Kidney (tissue), 14 donors: Measurements from ENCODE around the gene PDCD2L. TPM values are rescaled to one million over a fixed set of nuclear protein-coding genes. Genes with fewer than 3 reads are reported as not detected.

ENCODE experiments used
- DNase-seq, 5 donors: peaks; one replicate each; pipeline ENCODE4 v3.0.0-alpha.2; 2013 to 2020
- FAIRE-seq: peaks from 2 replicates; lab custom pipeline; 2012; peaks lifted over from hg19 to GRCh38; lab: Jason Lieb, UNC
- H3K27ac ChIP-seq, 2 donors: one replicate each; pipeline ENCODE4 v1.7.0; 2013; ENCODE audit warnings: low read depth in 2 of 2, low read length in 2 of 2, inconsistent platforms in 1 of 2
- H3K27me3 ChIP-seq: one replicate; pipeline ENCODE4 v1.7.1; 2013; ENCODE audit warnings: low read length, inconsistent platforms; ENCODE audit not compliant: control insufficient read depth, insufficient read depth
- H3K36me3 ChIP-seq, 3 donors: one replicate each; pipeline versions ENCODE4 v1.7.0 to v1.7.1; 2013; ENCODE audit warnings: low read length in 3 of 3, control low read depth in 1 of 3, inconsistent platforms in 1 of 3; ENCODE audit not compliant: insufficient read depth in 3 of 3, control insufficient read depth in 2 of 3
- H3K4me1 ChIP-seq, 3 donors: one replicate each; pipeline versions ENCODE4 v1.7.0 to v1.7.1; 2013; ENCODE audit warnings: low read length in 3 of 3, inconsistent platforms in 1 of 3, low read depth in 1 of 3; ENCODE audit not compliant: control insufficient read depth in 2 of 3, insufficient read depth in 2 of 3
- H3K4me3 ChIP-seq, 3 donors: one replicate each; pipeline versions ENCODE4 v1.7.0 to v1.8.1; 2013; ENCODE audit warnings: low read length in 3 of 3, control low read depth in 1 of 3, inconsistent platforms in 1 of 3
- H3K9ac ChIP-seq, 3 donors: one replicate each; pipeline versions ENCODE4 v1.7.0 to v1.7.1; 2013; ENCODE audit warnings: low read length in 3 of 3, control low read depth in 1 of 3, inconsistent platforms in 1 of 3
- H3K9me3 ChIP-seq, 3 donors: one replicate each; pipeline versions ENCODE4 v1.7.0 to v1.7.1; 2013; ENCODE audit warnings: low read length in 3 of 3, control low read depth in 1 of 3, inconsistent platforms in 1 of 3; ENCODE audit not compliant: control insufficient read depth in 2 of 3, insufficient read depth in 1 of 3
- CTCF ChIP-seq: IDR thresholded peaks from 3 replicates; pipeline ENCODE4 v1.5.1; 2012; ENCODE audit warnings: mild to moderate bottlenecking, moderate library complexity, borderline replicate concordance; ENCODE audit not compliant: insufficient read depth; ENCODE audit errors: extremely low read depth
- intact Hi-C: fragments of 100-400 bp; cut with DNase I; formaldehyde crosslinking; loops from one replicate; pipeline ENCODE4 v1.11.1; 2022
- polyA plus RNA-seq: library from polyadenylated mRNA; stranded (reverse); fragments of 350-450 nt; fragmentation: Illumina TruSeq; extraction: RNeasy Lipid Tissue Mini Kit (QIAGEN cat#74804); gene quantifications from one replicate; pipeline ENCODE4 v1.2.3, GENCODE V29; 2014; ENCODE audit warnings: low read depth, low replicate concordance; ENCODE audit not compliant: insufficient read depth
- total RNA-seq: library from RNA; stranded (reverse); fragmentation: NEBNext Ultra II Directional; extraction: Animal tissue kit (Norgen Biotek cat#: 25700); gene quantifications from one replicate; pipeline ENCODE4 v1.2.1, GENCODE V29; 2021
- donor health status: control.
- donor health status: control.
- donor health status: control.
- donor health status: control.
- donor health status: control.
- donor health status: DM: yes; HTN: yes; CAD: no.
- donor health status: Normal renal cell carcinoma (clear cell type).

The PDCD2L gene
- total and polyA plus RNA-seq, 2 donors from 2014 or later, result 5.5 to 6.7 TPM

GRCh38 chr19:34360354-34360909 is 43.8 kb upstream of the PDCD2L start:
- no peak for FAIRE-seq
- H3K4me1 ChIP-seq, result peaks cover 0 to 9% (median 0%) of the 10 kb centered on the region in 3 donors
- peaks cover 0 to 3% (median 0%) of the 10 kb centered on the region in 3 donors for H3K36me3 ChIP-seq
- no peak overlapping the region for H3K4me3 ChIP-seq
- no peak for TF ChIP-seq CTCF
- no peaks in the 10 kb centered on the region for H3K9me3 ChIP-seq
- peak in 1 of 5 donors; percentile 51 for DNase-seq
- H3K27me3 ChIP-seq, result no peaks in the 10 kb centered on the region
- intact Hi-C loops, result no loop called here
- no peak overlapping the region for H3K9ac ChIP-seq
- no peak overlapping the region for H3K27ac ChIP-seq

GRCh38 chr19:34362679-34363069 is 41.5 kb upstream of the PDCD2L start:
- peaks cover 0 to 8% (median 5%) of the 10 kb centered on the region in 3 donors for H3K36me3 ChIP-seq
- no peaks in the 10 kb centered on the region for H3K27me3 ChIP-seq
- no peak for TF ChIP-seq CTCF
- no peak overlapping the region for H3K9ac ChIP-seq
- DNase-seq (no peak), FAIRE-seq (no peak)
- intact Hi-C loops, result no loop called here
- H3K4me1 ChIP-seq, result peaks cover 0 to 26% (median 4%) of the 10 kb centered on the region in 3 donors
- H3K4me3 ChIP-seq, result no peak overlapping the region
- H3K9me3 ChIP-seq, result no peaks in the 10 kb centered on the region
- no peak overlapping the region for H3K27ac ChIP-seq

GRCh38 chr19:34363094-34363493 is 41.1 kb upstream of the PDCD2L start:
- no peak for DNase-seq
- Histone ChIP-seq H3K27ac (no peak overlapping the region), H3K9me3 (no peaks in the 10 kb centered on the region), H3K4me3 (no peak overlapping the region), H3K27me3 (no peaks in the 10 kb centered on the region), H3K36me3 (peaks cover 0 to 12% (median 6%) of the 10 kb centered on the region in 3 donors), H3K9ac (no peak overlapping the region), H3K4me1 (peaks cover 0 to 27% (median 4%) of the 10 kb centered on the region in 3 donors)
- intact Hi-C loops, result no loop called here
- FAIRE-seq, result no peak
- TF ChIP-seq CTCF, result no peak
